Skeletal muscle satellite cell (primary cell): ENCODE data around the gene KDELR1.

Experiments used
- H3K27me3 ChIP-seq: 2 replicates; pipeline ENCODE4 v1.7.0; 2013; ENCODE audit warnings: low read length; ENCODE audit not compliant: control insufficient read depth, insufficient read depth
- H3K36me3 ChIP-seq: 2 replicates; pipeline ENCODE4 v1.7.0; 2013; ENCODE audit warnings: mild to moderate bottlenecking, control low read depth, low read length; ENCODE audit not compliant: insufficient read depth
- H3K4me1 ChIP-seq: 2 replicates; pipeline ENCODE4 v1.7.0; 2013; ENCODE audit warnings: low read length; ENCODE audit not compliant: control insufficient read depth, insufficient read depth
- H3K4me2 ChIP-seq: 2 replicates; pipeline ENCODE4 v1.7.0; 2013; ENCODE audit warnings: mild to moderate bottlenecking, low read length
- H3K4me3 ChIP-seq: 2 replicates; pipeline ENCODE4 v1.7.0; 2013; ENCODE audit warnings: low read length
- H3K9ac ChIP-seq: 2 replicates; pipeline ENCODE4 v1.7.0; 2013; ENCODE audit warnings: mild to moderate bottlenecking, low read depth, low read length, moderate library complexity
- H3K9me3 ChIP-seq: replicated peaks from 2 replicates; pipeline ENCODE4 v1.7.0; 2013; ENCODE audit warnings: mild to moderate bottlenecking, control low read depth, low read length

Gene KDELR1

GRCh38 chr19:48350856-48351255 is 40.5 kb downstream of the KDELR1 start:
- no peaks in the 10 kb centered on the region for H3K27me3 ChIP-seq
- no peak overlapping the region for H3K4me2 ChIP-seq
- H3K4me3 ChIP-seq, result no peak overlapping the region
- H3K9me3 ChIP-seq, result no peaks in the 10 kb centered on the region
- H3K36me3 ChIP-seq, result no peaks in the 10 kb centered on the region
- no peak overlapping the region for H3K9ac ChIP-seq
- H3K4me1 ChIP-seq, result no peaks in the 10 kb centered on the region

- Histone ChIP-seq H3K4me2 (no peak overlapping the region), H3K4me1 (no peaks in the 10 kb centered on the region), H3K4me3 (no peak overlapping the region), H3K9ac (no peak overlapping the region), H3K27me3 (no peaks in the 10 kb centered on the region), H3K36me3 (no peaks in the 10 kb centered on the region), H3K9me3 (no peaks in the 10 kb centered on the region)
These were observed 42.6 kb downstream of the KDELR1 start for GRCh38 chr19:48348737-48349136.

- Histone ChIP-seq H3K4me1 (peaks cover 2% of the 10 kb centered on the region), H3K36me3 (no peaks in the 10 kb centered on the region), H3K4me2 (no peak overlapping the region), H3K9me3 (no peaks in the 10 kb centered on the region), H3K27me3 (no peaks in the 10 kb centered on the region), H3K9ac (no peak overlapping the region), H3K4me3 (no peak overlapping the region)
These were observed 43.3 kb downstream of the KDELR1 start for GRCh38 chr19:48348045-48348444.

- no peak overlapping the region for H3K4me2 ChIP-seq
- no peak overlapping the region for H3K4me3 ChIP-seq
- H3K9ac ChIP-seq, result no peak overlapping the region
- H3K4me1 ChIP-seq, result peaks cover 2% of the 10 kb centered on the region
- no peaks in the 10 kb centered on the region for H3K36me3 ChIP-seq
- no peaks in the 10 kb centered on the region for H3K9me3 ChIP-seq
- no peaks in the 10 kb centered on the region for H3K27me3 ChIP-seq
These were observed 45.2 kb downstream of the KDELR1 start for GRCh38 chr19:48346191-48346590.

GRCh38 chr19:48344892-48345291 is 46.5 kb downstream of the KDELR1 start:
- Histone ChIP-seq H3K4me3 (no peak overlapping the region), H3K27me3 (no peaks in the 10 kb centered on the region), H3K4me2 (no peak overlapping the region), H3K9ac (no peak overlapping the region), H3K9me3 (no peaks in the 10 kb centered on the region), H3K36me3 (no peaks in the 10 kb centered on the region), H3K4me1 (peaks cover 2% of the 10 kb centered on the region)

GRCh38 chr19:48342841-48343540 is 48.4 kb downstream of the KDELR1 start:
- H3K27me3 ChIP-seq, result no peaks in the 10 kb centered on the region
- H3K36me3 ChIP-seq, result no peaks in the 10 kb centered on the region
- H3K4me1 ChIP-seq, result peaks cover 2% of the 10 kb centered on the region
- H3K9ac ChIP-seq, result no peak overlapping the region
- no peaks in the 10 kb centered on the region for H3K9me3 ChIP-seq
- no peak overlapping the region for H3K4me3 ChIP-seq
- no peak overlapping the region for H3K4me2 ChIP-seq

- H3K4me2 ChIP-seq, result no peak overlapping the region
- no peak overlapping the region for H3K9ac ChIP-seq
- H3K4me3 ChIP-seq, result no peak overlapping the region
- H3K9me3 ChIP-seq, result no peaks in the 10 kb centered on the region
- H3K36me3 ChIP-seq, result no peaks in the 10 kb centered on the region
- no peaks in the 10 kb centered on the region for H3K27me3 ChIP-seq
- H3K4me1 ChIP-seq, result peaks cover 2% of the 10 kb centered on the region
These were observed 49.0 kb downstream of the KDELR1 start for GRCh38 chr19:48342414-48342738.

GRCh38 chr19:48341515-48342413 is 49.6 kb downstream of the KDELR1 start:
- H3K4me2 ChIP-seq, result no peak overlapping the region
- H3K27me3 ChIP-seq, result no peaks in the 10 kb centered on the region
- H3K36me3 ChIP-seq, result no peaks in the 10 kb centered on the region
- no peaks in the 10 kb centered on the region for H3K9me3 ChIP-seq
- no peak overlapping the region for H3K9ac ChIP-seq
- no peak overlapping the region for H3K4me3 ChIP-seq
- peaks cover 2% of the 10 kb centered on the region for H3K4me1 ChIP-seq

GRCh38 chr19:48340995-48341394 is 50.4 kb downstream of the KDELR1 start:
- Histone ChIP-seq H3K4me3 (no peak overlapping the region), H3K9ac (no peak overlapping the region), H3K4me2 (no peak overlapping the region), H3K36me3 (no peaks in the 10 kb centered on the region), H3K27me3 (no peaks in the 10 kb centered on the region), H3K4me1 (peaks cover 2% of the 10 kb centered on the region), H3K9me3 (no peaks in the 10 kb centered on the region)

GRCh38 chr19:48338802-48339503 is 52.4 kb downstream of the KDELR1 start:
- H3K27me3 ChIP-seq, result no peaks in the 10 kb centered on the region
- H3K4me3 ChIP-seq, result no peak overlapping the region
- H3K4me2 ChIP-seq, result no peak overlapping the region
- H3K36me3 ChIP-seq, result no peaks in the 10 kb centered on the region
- peaks cover 2% of the 10 kb centered on the region for H3K4me1 ChIP-seq
- H3K9ac ChIP-seq, result no peak overlapping the region
- no peaks in the 10 kb centered on the region for H3K9me3 ChIP-seq

- no peak overlapping the region for H3K9ac ChIP-seq
- H3K36me3 ChIP-seq, result no peaks in the 10 kb centered on the region
- no peak overlapping the region for H3K4me3 ChIP-seq
- H3K4me2 ChIP-seq, result no peak overlapping the region
- no peaks in the 10 kb centered on the region for H3K27me3 ChIP-seq
- peaks cover 6% of the 10 kb centered on the region for H3K4me1 ChIP-seq
- no peaks in the 10 kb centered on the region for H3K9me3 ChIP-seq
These were observed 53.0 kb downstream of the KDELR1 start for GRCh38 chr19:48338253-48338755.
